Activated CD4-positive, alpha-beta T cell treated with anti-CD3 and anti-CD28 coated beads, Interleukin-2, amount 50 U/mL, for 16 hours (primary cell): ENCODE measurements around the gene MALRD1.
A peak's percentile ranks its signal among the peaks of the same experiment; 100 is the strongest.
"Not testable (repeated sequence)": the region's sequence is repeated elsewhere in the genome, so short reads cannot be mapped to it uniquely, and the experiment has no call there.

Experiments
- DNase-seq: peaks from one replicate; pipeline ENCODE4 v3.0.0-alpha.2; 2020

MALRD1 gene

DNA sequence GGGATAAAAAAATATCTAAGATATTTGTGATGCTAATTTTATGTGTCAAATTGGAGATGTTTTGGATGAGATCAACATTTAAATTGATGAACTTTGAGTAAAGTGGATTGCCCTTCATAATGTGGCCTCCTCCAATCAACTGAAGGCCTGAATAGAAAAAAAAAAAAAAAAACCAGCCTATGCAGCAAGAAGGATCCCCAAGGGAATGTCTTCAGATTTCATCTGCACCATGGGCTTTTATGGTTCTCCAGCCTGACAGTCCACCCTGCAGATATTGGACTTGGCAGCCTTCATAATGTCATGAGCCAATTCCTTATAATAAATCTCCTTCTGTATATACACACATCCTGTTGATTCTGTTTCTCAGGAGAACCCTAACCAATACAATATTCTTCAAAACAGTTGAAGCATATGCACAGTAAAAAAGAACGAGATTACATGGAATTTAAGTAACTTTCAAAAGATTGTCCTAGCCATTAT lies 450.7 kb downstream of the MALRD1 start:
- DNase-seq: no peak

DNA sequence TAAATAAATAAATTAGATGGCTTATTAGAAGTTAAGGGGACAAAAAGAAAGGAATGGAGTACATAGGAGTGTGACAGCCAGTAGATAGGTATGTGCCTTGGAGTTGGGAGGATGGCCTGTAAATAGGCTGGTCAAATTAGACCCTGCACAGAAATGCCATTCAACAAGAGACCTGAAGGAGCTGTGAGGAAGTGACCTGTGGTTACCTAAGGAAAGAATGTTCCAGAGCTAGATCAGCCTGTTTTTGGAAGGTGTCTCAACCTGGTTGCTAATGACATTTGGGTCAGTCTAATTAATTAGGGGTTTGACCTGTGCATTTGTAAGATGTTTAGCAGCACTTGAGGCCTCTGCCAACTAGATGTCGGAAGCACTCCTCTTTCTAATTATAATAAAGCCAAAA lies 452.4 kb downstream of the MALRD1 start:
- DNase-seq: no peak

DNA sequence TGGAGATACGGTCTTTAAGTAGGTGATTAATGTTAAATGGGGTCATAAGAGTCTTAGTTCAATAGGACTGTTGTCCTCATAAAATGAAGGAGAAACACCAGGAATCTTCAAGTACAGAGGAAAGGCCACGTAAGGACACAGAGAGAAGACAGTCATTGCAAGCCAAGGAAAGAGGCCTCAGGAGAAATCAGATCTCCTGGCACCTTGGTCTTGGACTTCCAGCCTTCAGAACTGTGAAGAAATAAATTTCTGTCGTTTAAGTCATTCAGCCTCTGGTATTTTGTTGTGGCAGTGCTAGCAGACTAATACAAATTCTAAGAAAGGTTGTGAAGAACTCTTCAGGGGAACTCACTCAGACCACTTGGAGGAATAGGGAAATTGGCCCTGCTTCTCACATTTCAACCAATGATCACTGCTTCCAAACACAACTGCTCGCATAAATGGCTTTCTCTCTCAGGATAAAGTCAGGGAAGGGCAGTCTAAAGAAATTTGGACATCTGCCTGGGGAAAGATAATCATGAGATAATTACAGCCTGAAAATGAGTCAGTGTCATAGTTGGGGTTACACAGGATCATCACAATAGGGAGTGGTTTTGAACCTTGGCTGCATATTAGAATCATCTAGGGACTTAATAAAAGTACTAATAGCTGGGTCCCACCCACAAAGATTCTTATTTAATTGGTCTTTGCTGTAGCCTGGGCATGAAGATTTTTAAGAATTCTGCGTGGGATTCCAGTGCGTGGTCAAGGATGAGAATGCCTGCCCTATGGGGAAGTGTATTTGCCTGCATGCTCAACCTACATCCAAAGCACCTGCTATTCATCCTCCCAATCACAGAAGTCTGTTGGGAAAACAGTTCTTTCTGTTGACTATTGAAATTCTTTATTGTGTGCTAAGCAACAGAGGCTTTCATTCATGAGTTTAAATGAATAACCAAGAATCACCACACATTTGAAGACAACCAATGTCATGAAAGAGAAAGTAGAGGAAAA lies 457.0 kb downstream of the MALRD1 start:
- no peak for DNase-seq

DNA sequence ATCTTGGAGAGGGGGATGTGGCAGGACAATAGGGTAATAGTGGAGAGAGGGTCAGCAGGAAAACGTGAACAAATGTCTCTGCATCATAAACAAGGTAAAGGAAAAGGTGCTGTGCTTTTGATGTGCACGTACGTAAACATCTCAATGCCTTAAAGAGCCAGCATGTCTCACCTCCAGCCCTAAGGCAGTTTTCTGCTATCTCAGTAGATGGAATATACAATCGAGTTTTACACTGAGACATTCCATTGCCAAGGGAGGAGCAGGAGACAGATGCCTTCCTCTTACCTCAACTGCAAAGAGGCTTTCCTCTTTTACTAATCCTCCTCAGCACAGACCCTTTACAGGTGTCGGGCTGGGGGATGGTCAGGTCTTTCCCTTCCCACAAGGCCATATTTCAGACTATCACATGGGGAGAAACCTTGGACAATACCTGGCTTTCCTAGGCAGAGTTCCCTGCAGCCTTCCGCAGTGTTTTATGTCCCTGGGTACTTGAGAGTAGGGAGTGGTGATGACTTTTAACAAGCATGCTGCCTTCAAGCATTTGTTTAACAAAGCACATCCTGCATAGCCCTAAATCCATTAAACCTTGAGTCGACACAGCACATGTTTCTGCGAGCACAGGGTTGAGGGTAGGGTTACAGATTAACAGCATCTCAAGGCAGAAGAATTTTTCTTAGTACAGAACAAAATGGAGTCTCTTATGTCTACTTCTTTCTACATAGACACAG lies 461.6 kb downstream of the MALRD1 start:
- DNase-seq: not testable (repeated sequence)

DNA sequence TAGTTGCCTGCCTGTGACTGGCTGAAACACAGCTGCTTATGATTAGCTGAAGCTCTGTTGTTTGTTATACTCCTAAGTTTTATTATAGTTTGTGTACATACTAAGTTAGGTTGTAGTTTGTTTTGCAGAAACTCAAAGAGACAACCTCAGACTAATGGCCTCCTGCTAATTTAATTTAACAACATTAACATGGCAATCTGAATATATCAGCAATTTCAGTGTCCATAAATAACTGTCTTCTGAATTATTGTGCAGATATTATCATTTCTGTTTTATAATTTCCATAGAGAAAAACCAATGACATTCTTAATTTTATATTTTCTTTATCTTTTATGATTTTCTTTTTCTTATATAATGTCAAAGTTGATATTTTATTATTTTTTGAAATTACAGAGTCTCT lies 469.5 kb downstream of the MALRD1 start:
- DNase-seq: no peak

DNA sequence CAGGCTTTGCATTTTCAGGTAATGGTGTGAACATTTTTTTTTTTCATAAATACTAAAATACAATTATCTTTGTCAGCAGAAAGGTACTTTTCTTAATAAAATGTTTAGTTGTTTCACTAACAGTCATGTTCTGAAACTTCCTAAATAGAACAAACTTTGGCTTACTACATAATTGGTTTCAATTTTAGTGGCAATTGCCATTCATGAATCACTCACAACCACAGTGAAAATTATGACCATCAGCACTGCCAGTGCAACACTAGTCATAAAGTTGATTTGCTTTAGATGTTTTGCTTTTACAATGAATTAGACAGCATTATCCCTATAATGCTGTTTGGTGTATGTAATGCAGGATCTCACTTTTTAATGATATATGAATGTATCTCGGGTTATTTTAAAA lies 470.0 kb downstream of the MALRD1 start:
- peak; percentile 32 for DNase-seq

DNA sequence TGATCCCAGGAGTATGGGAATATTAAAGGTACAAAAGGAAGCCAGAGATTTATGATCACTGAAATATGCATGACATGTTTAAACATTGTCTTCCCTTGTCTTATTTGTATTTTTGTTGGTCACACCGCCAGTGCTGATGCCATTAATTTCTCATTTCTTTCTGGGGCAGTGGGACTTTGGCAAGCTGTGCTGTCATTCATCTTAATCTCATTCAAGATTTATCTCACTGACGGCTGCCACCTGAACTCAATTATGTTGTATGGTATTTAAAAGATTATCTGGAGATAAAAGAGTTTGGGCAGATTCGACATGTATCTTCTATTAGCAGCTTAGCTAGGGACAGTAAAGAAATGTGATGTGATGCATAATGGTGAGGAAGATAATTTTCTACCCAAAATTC lies 482.7 kb downstream of the MALRD1 start:
- DNase-seq: no peak

DNA sequence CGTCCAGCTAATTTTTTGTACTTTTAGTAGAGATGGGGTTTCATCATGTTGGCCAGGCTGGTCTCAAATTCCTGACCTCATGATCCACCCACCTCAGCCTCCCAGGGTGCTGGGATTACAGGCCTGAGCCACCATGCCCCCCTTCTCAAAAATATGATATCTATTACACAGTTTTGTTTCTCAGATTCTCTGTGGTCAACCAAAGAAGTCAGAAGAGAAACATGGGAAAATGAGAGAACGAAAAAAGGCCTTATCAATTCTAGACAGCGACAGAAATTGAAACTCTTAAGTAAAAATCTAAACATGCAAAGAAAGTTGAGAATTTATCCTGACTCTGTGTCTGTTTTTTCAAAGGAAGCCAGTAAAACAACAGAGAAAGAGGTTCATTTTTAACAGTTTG lies 483.8 kb downstream of the MALRD1 start:
- no peak for DNase-seq

DNA sequence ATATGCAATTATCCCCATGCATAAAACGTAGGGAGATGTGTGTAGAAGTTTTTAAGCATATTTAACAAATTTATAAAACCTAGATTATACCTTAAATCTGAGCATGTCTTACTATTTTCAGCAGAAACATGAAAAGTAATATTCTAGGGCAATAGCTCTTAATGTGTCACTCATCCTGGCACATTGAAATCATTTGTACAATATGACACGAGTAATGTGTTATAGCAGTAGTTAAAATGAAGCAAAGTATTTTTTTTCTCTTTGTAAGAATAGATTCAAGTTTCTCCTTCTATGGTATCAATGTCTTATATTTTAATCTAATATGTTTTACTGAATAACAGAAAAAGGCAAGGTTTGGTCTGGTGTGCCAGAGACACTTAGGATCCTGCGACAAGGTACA lies 492.7 kb downstream of the MALRD1 start:
- no peak for DNase-seq

DNA sequence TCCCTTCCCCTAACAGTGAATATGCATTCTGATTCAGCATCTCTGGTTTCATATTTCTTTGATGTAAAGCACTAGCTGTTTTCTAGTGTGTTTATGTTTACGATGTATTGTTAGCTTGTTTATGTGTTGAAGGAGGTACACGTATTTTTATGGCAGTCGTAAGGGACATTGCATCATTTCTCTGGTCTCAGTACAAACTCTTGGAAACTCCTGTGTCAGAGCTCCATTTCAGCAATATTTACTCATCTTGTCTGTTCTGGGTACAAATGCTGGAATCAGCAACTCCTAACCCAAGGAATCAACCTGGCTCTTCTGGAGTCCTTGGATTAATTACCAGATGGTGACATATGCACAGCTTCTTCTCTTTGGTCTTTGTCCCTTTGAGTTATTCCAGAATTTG lies 497.6 kb downstream of the MALRD1 start:
- no peak for DNase-seq

DNA sequence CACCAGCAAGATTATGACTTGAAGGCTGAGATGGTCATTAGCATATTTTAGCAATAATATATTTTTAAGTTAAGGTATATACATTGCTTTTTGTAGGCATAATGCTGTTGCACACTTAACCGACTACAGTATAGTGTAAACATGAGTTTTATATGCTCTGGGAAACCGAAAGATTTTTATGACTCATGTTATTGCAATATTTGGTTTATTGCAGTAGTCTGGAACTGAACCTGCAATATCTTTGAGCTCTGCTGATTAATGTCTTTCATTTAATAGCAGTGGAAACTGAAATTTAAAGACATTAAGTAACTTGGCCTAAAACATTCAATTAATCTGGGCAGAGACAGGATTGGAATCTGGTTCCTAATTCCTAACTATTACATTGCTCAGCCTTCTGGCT lies 500.9 kb downstream of the MALRD1 start:
- no peak for DNase-seq

DNA sequence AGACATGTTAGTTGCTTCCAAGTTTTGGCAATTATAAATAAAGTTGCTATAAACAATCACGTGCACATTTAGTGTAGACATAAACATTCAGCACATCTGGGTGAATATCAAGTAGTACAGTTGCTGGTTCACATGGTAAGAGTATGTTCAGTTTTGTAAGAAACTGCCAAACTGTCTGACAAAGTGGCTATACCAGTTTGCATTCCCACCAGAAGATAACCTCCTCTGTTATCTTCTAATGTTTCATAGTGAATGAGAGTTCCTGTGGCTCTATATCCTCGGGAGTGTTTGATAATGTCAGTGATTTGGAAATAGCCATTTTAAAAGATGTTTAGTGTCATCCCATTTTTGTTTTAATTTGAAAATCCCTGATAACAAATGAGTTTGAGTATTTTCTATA lies 508.1 kb downstream of the MALRD1 start:
- no peak for DNase-seq

DNA sequence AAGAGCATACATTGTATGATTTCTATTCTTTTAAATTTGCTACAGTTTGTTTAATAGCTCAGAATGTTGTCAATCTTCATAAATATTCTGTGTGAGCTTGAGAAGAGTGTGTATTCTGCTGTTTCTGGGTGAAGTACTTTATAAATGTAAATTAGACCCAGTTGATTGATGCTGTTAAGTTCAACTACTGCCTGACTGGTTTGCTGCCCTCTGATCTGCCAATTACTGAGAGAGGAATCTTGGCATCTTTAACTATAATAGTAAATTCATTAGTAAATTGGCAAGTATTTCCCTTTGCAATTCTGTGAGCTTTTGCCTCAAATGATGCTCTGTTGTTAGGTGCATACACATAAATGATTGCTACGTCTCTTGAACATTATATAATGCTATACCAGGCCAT lies 512.6 kb downstream of the MALRD1 start:
- no peak for DNase-seq

DNA sequence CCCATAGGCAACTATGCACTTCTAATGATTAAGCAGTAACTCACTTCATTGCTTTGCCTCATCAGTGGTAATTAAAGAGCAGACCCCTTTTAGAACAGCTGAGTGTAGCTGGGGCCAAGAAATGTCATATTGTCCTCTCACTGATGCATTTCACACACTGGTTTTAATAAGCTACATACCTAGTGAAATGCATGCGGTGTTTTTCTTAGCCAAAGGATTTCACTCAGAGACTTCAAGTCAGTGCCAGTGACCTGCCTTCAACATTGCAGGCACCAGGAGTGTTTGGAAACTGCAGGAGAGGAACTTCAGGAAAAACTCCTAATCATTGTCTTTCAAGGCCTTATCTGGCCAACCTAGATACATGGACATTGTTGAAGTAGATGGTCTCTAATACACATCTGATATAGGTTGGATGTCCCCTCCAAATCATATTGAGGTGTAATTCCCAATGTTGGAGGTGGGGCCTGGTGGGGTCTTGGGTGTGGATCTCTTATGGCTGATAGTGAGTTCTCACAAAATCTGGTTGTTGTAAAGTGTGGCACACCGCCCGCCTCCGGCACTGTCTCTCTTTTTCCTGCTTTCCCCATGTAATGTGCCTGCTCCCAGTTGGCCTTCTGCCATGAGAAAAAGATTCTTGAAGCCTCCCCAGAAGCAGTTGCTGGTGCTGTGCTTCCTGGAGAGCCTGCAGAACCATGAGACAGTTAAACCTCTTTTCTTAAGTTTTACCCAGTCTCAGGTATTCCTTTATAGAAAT lies 515.0 kb downstream of the MALRD1 start:
- no peak for DNase-seq

DNA sequence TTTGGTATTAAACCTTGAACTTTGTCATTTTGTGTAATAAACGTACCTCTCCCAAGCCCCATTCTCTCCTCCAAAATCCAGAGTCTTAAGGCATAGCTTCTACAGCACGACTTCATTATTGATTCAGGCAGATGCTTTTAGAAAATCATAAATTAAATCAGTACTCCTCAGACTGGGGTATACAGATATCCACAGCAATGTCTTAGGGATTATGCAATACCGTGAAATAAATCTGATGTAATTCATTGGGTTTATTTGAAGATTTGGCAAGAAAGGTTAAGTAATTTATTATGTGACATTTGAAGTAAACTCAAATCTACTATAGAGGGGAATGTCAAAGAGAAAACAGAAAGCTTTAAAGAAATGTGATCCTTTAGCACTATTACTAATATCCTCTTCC lies 521.5 kb downstream of the MALRD1 start:
- DNase-seq: no peak

DNA sequence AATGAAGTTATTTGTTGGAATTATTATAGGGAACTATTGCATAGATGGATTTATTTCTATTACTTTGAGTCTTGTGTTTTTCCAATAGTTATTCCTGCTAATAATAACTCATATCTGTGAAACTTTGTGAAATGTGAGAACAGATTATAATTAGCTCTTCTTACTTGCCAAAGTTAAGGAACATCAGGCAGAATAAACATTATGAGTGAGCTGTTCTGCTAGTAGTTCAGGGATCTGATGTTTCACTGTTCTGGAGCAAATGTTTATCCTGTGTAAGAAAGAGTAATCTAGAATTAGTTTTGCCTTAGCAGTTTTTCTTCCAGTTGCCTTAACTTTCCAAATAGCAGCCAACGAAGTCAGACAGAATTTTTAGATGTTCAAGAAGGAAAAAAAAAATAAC lies 522.4 kb downstream of the MALRD1 start:
- DNase-seq: no peak

DNA sequence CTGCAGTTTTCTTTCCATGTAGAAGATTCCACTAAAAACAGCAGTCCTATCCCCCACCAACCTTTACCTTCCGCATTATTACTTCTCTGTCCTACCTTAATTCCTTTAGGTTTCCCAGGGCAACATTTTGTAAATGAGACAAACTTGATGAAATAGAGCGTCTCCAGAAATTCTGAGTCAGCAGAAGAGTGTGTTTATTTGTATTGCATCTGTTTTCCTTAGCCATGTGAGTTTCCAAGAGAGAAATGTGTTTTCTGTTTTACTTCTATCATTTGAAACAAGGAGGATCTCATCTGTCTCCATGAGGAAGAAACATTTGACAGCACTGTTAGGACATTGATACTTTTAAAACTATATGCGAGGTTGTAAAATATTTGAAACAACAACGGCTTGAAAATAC lies 523.5 kb downstream of the MALRD1 start:
- DNase-seq: no peak

DNA sequence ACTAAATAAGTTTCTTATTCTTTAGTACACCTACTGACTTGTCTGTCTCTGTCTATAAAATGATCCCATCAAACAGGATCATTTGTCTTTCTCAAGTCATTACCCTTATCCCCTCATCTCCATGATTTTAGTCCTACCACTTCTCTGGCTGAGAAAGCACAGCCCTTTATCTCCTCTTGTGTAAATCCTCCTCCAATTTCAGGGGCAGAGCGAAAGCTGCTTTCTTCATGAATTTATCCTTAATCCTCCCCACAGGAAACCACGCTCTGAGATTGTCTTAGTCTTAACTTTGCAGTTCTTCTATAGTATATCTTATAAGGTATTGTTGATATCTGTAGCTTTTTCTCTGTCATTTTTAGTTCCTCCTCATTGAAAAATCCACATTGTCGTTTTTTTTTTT lies 528.0 kb downstream of the MALRD1 start:
- DNase-seq: no peak

DNA sequence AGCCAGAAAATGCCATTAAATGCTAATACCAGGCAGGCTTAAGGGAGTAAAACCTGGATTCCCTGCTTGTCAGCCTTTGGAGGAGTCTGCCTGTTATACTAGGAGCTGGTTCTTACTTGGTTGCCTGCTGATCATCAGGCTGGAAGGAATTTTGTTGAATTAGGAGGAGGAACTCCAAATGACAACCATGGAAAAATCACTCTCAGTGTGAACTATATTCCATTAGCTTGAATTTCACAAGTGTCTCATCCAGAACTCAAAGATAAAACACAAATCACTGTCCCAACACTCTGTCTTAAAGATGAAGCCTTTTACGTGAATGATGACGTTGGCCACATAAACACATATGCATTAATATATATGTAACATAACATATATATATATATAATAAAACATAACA lies 528.8 kb downstream of the MALRD1 start:
- no peak for DNase-seq

DNA sequence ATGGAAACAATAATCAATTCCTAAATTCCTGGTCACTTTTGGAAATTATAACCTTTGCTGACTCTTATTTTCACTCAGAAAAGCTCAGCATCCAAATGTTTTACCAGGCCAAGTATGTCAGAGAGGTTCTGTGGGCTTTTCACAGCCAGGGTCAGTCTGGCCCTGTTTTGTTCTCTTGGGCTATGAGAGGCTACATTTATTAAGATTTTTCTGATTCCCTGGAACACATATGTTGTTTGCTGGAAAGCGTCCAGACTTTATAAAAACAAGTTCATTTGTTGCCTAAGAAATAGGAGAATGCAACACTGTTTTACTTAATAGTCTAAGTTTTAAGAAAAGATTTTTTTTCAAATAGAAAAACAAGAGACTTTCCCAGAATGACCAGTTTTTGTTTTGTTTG lies 529.2 kb downstream of the MALRD1 start:
- no peak for DNase-seq

DNA sequence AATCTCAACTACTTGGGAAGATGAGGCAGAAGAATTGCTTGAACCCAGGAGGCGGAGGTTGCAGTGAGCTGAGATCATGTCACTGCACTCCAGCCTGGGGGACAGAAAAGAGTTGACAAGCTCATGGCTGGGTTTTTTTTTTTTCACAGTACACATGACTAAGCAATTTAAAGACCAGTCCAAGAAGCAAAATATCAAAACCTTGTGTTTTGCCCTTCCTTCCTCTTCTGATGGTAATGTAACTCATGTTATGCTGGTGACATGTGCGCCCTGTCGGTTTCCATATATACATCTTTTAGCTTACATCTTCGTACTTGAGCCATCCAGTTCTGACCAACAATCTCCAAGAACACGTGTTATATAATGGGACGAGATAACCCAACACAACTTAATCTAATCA lies 530.0 kb downstream of the MALRD1 start:
- DNase-seq: no peak

DNA sequence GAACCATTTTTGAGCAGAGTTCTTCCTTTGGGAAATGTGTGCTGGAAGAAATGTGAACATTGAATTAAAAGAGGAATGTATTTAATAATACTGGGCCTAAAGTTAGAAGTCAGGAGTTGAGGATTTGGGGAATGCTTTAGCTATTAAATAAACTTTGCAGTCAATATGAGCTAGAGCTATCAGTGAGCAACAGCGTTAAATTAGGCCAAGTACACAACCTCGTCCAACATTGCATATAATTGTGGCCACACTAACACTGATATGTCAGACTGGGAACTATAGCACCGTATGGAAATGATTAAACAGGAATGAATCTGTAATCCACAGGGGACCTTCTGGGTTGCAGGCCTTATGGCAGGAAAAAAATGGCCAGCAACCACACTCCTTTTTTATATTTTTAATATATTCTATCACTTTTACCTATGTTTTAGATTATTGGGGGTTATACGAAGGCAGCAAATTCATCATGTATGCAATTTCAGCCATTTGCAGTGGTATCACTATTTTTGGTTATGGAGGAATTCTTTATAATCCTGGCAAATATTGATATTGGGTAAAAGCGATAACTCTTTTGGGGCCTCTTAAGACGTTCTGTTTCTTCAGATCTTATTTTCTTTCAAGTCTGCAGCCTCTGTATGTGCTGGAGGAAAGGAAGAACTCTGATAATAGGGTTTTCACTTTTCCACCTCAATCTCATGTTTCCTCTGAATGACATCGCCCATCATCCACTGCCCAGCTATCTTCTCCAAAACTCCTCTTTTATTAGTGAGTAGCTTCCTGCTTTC lies 531.4 kb downstream of the MALRD1 start:
- no peak for DNase-seq

DNA sequence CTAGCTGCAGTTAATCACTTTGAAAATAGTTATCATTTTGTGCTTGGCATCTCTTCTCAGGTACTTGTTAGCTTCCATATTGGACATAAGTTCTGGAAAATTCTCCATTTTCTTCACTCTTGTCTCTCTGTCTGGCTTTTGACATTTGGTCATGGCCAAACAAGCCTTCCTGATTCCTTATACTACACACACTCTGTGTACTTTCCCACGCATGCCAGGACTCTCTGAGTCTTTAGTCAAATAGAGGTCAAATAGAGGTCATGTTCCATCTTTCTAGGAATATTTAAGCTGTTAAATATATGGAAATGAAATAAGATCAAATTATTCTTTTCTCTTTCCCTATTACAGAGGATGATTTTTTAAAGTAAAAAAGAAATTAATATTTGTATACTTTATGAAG lies 532.1 kb downstream of the MALRD1 start:
- no peak for DNase-seq
